Prostate gland (tissue), 2 donors: ENCODE data around the gene RAP2C. TPM values are rescaled to one million over a fixed set of nuclear protein-coding genes. Genes with fewer than 3 reads are reported as not detected.
A peak's percentile ranks its signal among the peaks of the same experiment; 100 is the strongest.

Experiments used
- DNase-seq: peaks from one replicate; pipeline ENCODE4 v3.0.0-alpha.2; 2019; ENCODE audit warnings: low spot score
- H3K27ac ChIP-seq, 2 donors: fragments of 200-600 bp; sonication (generic); 2 replicates each; pipeline ENCODE4 v1.5.1; 2017 to 2019
- H3K27me3 ChIP-seq: fragments of 200-600 bp; sonication (generic); replicated peaks from 2 replicates; pipeline ENCODE4 v1.5.1; 2019; ENCODE audit not compliant: insufficient read depth
- H3K36me3 ChIP-seq, 2 donors: fragments of 200-600 bp; sonication (generic); 1 replicate in 1 of 2; 2 replicates in 1 of 2; pipeline versions ENCODE4 v1.5.1 to v1.8.1; 2017 to 2019
- H3K4me1 ChIP-seq: fragments of 200-600 bp; sonication (generic); replicated peaks from 2 replicates; pipeline ENCODE4 v1.5.1; 2019
- H3K4me3 ChIP-seq, 2 donors: fragments of 200-600 bp; sonication (generic); 2 replicates each; pipeline ENCODE4 v1.5.1; 2017 to 2019
- H3K9me3 ChIP-seq: fragments of 200-600 bp; sonication (generic); 2 replicates; pipeline ENCODE4 v1.5.1; 2017
- CTCF ChIP-seq, 4 experiments: fragments of 200-600 bp in 2 of 4; fragments of 450-650 bp in 2 of 4; sonication (generic) in 2 of 4; IDR thresholded peaks; 1 replicate in 3 of 4; 2 replicates in 1 of 4; pipeline ENCODE4 v1.5.1; 2016 to 2019; ENCODE audit warnings: antibody characterized with exemption in 4 of 4, mild to moderate bottlenecking in 2 of 4, moderate library complexity in 2 of 4
- POLR2A ChIP-seq: fragments of 450-650 bp; IDR thresholded peaks from one replicate; pipeline ENCODE4 v1.6.1; 2016; ENCODE audit warnings: antibody characterized with exemption, mild to moderate bottlenecking
- POLR2AphosphoS5 ChIP-seq: sonication (generic); formaldehyde crosslinking; IDR thresholded peaks from one replicate; pipeline ENCODE4 v1.6.1; 2017; ENCODE audit warnings: antibody characterized with exemption
- WGBS: methylation state at CpG from one replicate; pipeline ENCODE4 v1.1.5; 2018; 5-methylcytosine and 5-hydroxymethylcytosine counted together
- intact Hi-C: fragments of 100-400 bp; cut with DNase I; formaldehyde crosslinking; loops from one replicate; pipeline ENCODE4 v1.14.2; 2022
- total RNA-seq, 2 donors: library from RNA; depleted of rRNA; stranded (reverse); fragments of >200 nt; gene quantifications; one replicate each; pipeline ENCODE4 v1.1.0, GENCODE V29; 2016

The RAP2C gene
- total RNA-seq = 10 to 100 TPM in 1 of 2 donors, 1 to 10 TPM in 1; 9.2 to 19.0 TPM

GRCh38 chrX:132219343-132219768 lies at the start of gene RAP2C:
TSS of gene RAP2C (minus strand) at chrX:132219447. CDS start at chrX:132217268, 2,179 bp downstream.
- Histone ChIP-seq H3K27me3 (no peaks in the 10 kb centered on the region), H3K4me1 (no peaks in the 10 kb centered on the region), H3K4me3 (peak within 1 kb of the TSS; percentile 62 to 65), H3K9me3 (no peaks in the 10 kb centered on the region), H3K36me3 (no peaks in the 10 kb centered on the region), H3K27ac (peak within 1 kb of the TSS; percentile 89 to 91)
- 7% methylated on average over 6 of the region's 6 CpGs for WGBS
- intact Hi-C loops = loop anchor here (2.0 to 5.0 kb wide), 2 partner anchors 127 to 197 kb away; partner anchors contain the start of gene STK26
- no peak for TF ChIP-seq POLR2A
- TF ChIP-seq CTCF (IDR thresholded peaks at IDR 0.05) = peak in 3 of 4 experiments; percentile 33 to 61 (median 50)
- TF ChIP-seq POLR2AphosphoS5 = peak; percentile 15
- peak; percentile 63 for DNase-seq

- intact Hi-C loops = no loop called here
- H3K4me3 ChIP-seq = no peak overlapping the region
- WGBS = 92% methylated on average over 6 of the region's 6 CpGs
- no peak overlapping the region for H3K27ac ChIP-seq
- TF ChIP-seq POLR2AphosphoS5 (no peak), CTCF (IDR thresholded peaks at IDR 0.05) (no peak), POLR2A (no peak)
- no peaks in the 10 kb centered on the region for H3K9me3 ChIP-seq
- H3K36me3 ChIP-seq = no peaks in the 10 kb centered on the region
- H3K27me3 ChIP-seq = no peaks in the 10 kb centered on the region
- no peaks in the 10 kb centered on the region for H3K4me1 ChIP-seq
- no peak for DNase-seq
Observed at GRCh38 chrX:132267392-132267791, 48.1 kb upstream of the RAP2C start.

GRCh38 chrX:132266583-132267355 lies 47.5 kb upstream of the RAP2C start:
- intact Hi-C loops = no loop called here
- no peak overlapping the region for H3K27ac ChIP-seq

GRCh38 chrX:132263127-132263526 lies 43.9 kb upstream of the RAP2C start:
- H3K9me3 ChIP-seq = no peaks in the 10 kb centered on the region
- 64% methylated on average over 3 of the region's 3 CpGs for WGBS
- intact Hi-C loops = no loop called here
- no peaks in the 10 kb centered on the region for H3K27me3 ChIP-seq
- no peaks in the 10 kb centered on the region for H3K36me3 ChIP-seq
- no peak overlapping the region for H3K27ac ChIP-seq
- DNase-seq = no peak
- TF ChIP-seq POLR2A = no peak
- no peak for TF ChIP-seq POLR2AphosphoS5
- no peak for TF ChIP-seq CTCF (IDR thresholded peaks at IDR 0.05)
- no peak overlapping the region for H3K4me3 ChIP-seq
- H3K4me1 ChIP-seq = no peaks in the 10 kb centered on the region

More at GRCh38 chrX:132266583-132267355, 47.5 kb upstream of the RAP2C start:
- WGBS = 100% methylated on average over 1 of the region's 1 CpG
- no peak for TF ChIP-seq POLR2A
- TF ChIP-seq CTCF (IDR thresholded peaks at IDR 0.05) = no peak
- no peak for TF ChIP-seq POLR2AphosphoS5
- H3K9me3 ChIP-seq = no peaks in the 10 kb centered on the region
- no peaks in the 10 kb centered on the region for H3K4me1 ChIP-seq
- no peaks in the 10 kb centered on the region for H3K36me3 ChIP-seq
- no peak for DNase-seq
- no peaks in the 10 kb centered on the region for H3K27me3 ChIP-seq
- no peak overlapping the region for H3K4me3 ChIP-seq

DNA sequence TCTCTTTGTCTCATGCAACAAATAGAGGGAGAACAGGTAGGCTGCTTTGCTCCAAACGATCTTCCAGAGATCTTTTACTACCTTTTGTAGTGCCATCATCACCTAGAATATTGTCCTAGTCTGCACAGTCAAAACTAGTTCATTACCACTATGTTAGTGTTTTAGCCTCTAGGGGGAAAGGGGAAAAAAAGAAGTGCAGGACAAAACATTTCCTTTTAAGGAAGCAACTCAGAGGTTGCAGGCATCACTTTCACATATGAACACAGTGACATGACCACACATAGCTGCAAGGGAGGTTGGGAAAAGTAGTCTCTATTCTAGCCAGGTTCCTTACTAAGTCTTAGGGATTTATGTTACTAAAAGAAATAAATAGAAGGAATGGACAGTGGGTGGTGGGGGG lies 39.3 kb upstream of the RAP2C start:
- no peaks in the 10 kb centered on the region for H3K27me3 ChIP-seq
- H3K9me3 ChIP-seq = no peaks in the 10 kb centered on the region
- no peak overlapping the region for H3K4me3 ChIP-seq
- WGBS = 80% methylated on average over 1 of the region's 1 CpG
- DNase-seq = no peak
- TF ChIP-seq CTCF (IDR thresholded peaks at IDR 0.05) (no peak), POLR2A (no peak), POLR2AphosphoS5 (no peak)
- H3K36me3 ChIP-seq = no peaks in the 10 kb centered on the region
- intact Hi-C loops = no loop called here
- no peaks in the 10 kb centered on the region for H3K4me1 ChIP-seq
- no peak overlapping the region for H3K27ac ChIP-seq
